HCT116 (cell line): Measurements from ENCODE around the gene TRPC5OS. TPM values are rescaled to one million over a fixed set of nuclear protein-coding genes. Genes with fewer than 3 reads are reported as not detected.

Experiments used
- ATAC-seq: fragments of 200-7000 bp; cut with Tn5 transposase; 2 replicates; pipeline ENCODE4 v1.9.1; 2020; ENCODE audit warnings: mild to moderate bottlenecking, moderate library complexity
- BruUV-seq: library from RNA; stranded (reverse); fragments of 400-500 nt; replicated peaks from 2 replicates; lab custom pipeline; 2021; lab: Mats Ljungman, UMichigan
- CTCF ChIA-PET: fragments of 300-600 bp; sonication (Branson Sonifier 250); formaldehyde crosslinking; loops from one replicate; lab custom pipeline; 2021; ENCODE audit warnings: antibody characterized with exemption; lab: Charles Lee
- POLR2A ChIA-PET: fragments of 300-600, 350-600 bp; sonication (Branson Sonifier 250); formaldehyde crosslinking; loops from one replicate; lab custom pipeline; 2021; ENCODE audit warnings: antibody characterized with exemption; lab: Charles Lee
- RAD21 ChIA-PET, 2 experiments: fragments of 300-600 bp; sonication (Branson Sonifier 250); formaldehyde crosslinking; loops; one replicate each; lab custom pipeline; 2023; ENCODE audit warnings: low total read pairs in 2 of 2; ENCODE audit not compliant: uncharacterized antibody in 2 of 2, unreplicated experiment in 2 of 2, low non-redundant PET in 1 of 2; lab: Charles Lee
- DNase-seq: peaks from one replicate; pipeline ENCODE4 v3.0.0-alpha.2; 2010; ENCODE audit warnings: low read depth, low spot score
- H2AFZ ChIP-seq: fragments of 200-600 bp; shearing (Covaris generic), sonication (generic); 2 replicates; pipeline ENCODE4 v1.6.1; 2017; ENCODE audit warnings: low read depth, mixed run types, mixed read lengths, antibody characterized with exemption, low read length; ENCODE audit not compliant: poor library complexity, severe bottlenecking
- H3K27ac ChIP-seq: 2 replicates; pipeline ENCODE4 v1.5.1; 2012; ENCODE audit warnings: low read depth, low read length
- H3K27me3 ChIP-seq: fragments of 200-600 bp; sonication (generic); 2 replicates; pipeline ENCODE4 v1.6.1; 2016; ENCODE audit warnings: mixed run types, low read length, mixed read lengths; ENCODE audit not compliant: insufficient read depth
- H3K36me3 ChIP-seq, 2 experiments: fragments of 200-500 bp in 1 of 2; fragments of 200-600 bp in 1 of 2; sonication (Bioruptor generic) in 1 of 2; sonication (generic) in 1 of 2; 2 replicates each; pipeline versions ENCODE4 v1.5.1 to v1.6.1; 2014 to 2016; ENCODE audit warnings: low read length in 2 of 2, inconsistent platforms in 1 of 2, mixed read lengths in 1 of 2, mixed run types in 1 of 2; ENCODE audit not compliant: insufficient read depth in 2 of 2, control insufficient read depth in 1 of 2
- H3K4me1 ChIP-seq, 2 experiments: fragments of 200-600 bp in 1 of 2; sonication (generic) in 1 of 2; 2 replicates each; pipeline versions ENCODE4 v1.5.1 to v1.6.1; 2012 to 2017; ENCODE audit warnings: low read length in 2 of 2, inconsistent platforms in 1 of 2, mild to moderate bottlenecking in 1 of 2, mixed read lengths in 1 of 2, mixed run types in 1 of 2, moderate library complexity in 1 of 2; ENCODE audit not compliant: insufficient read depth in 2 of 2, control insufficient read depth in 1 of 2
- H3K4me2 ChIP-seq: fragments of 200-600 bp; sonication (generic); 2 replicates; pipeline ENCODE4 v1.6.1; 2017; ENCODE audit warnings: mixed run types, low read length, mixed read lengths
- H3K4me3 ChIP-seq, 2 experiments: fragments of 200-600 bp in 1 of 2; sonication (generic) in 1 of 2; replicated peaks in 1 of 2; 2 replicates each; pipeline ENCODE4 v1.5.1; 2011 to 2016; ENCODE audit warnings: low read length in 2 of 2, control low read depth in 1 of 2, low read depth in 1 of 2, mild to moderate bottlenecking in 1 of 2, mixed read lengths in 1 of 2, mixed run types in 1 of 2
- H3K79me2 ChIP-seq: fragments of 200-600 bp; sonication (generic); 2 replicates; pipeline ENCODE4 v1.6.1; 2017; ENCODE audit warnings: mild to moderate bottlenecking, mixed run types, low read length, moderate library complexity, mixed read lengths; ENCODE audit not compliant: insufficient read depth
- H3K9ac ChIP-seq: fragments of 200-600 bp; sonication (generic); 2 replicates; pipeline ENCODE4 v1.6.1; 2016; ENCODE audit warnings: low read length, mixed read lengths
- H3K9me2 ChIP-seq: fragments of 200-600 bp; sonication (generic), shearing (Covaris generic); 2 replicates; pipeline ENCODE4 v1.6.1; 2017; ENCODE audit warnings: mixed run types, mild to moderate bottlenecking, moderate library complexity; ENCODE audit not compliant: insufficient read depth
- H3K9me3 ChIP-seq, 2 experiments: fragments of 200-500 bp in 1 of 2; fragments of 200-600 bp in 1 of 2; sonication (Bioruptor generic) in 1 of 2; sonication (generic) in 1 of 2; 2 replicates each; pipeline ENCODE4 v1.6.1; 2014 to 2017; ENCODE audit warnings: low read length in 2 of 2, mixed read lengths in 2 of 2, inconsistent platforms in 1 of 2, low read depth in 1 of 2, mild to moderate bottlenecking in 1 of 2, mixed run types in 1 of 2, moderate library complexity in 1 of 2; ENCODE audit not compliant: control insufficient read depth in 1 of 2, insufficient read depth in 1 of 2
- H4K20me1 ChIP-seq: fragments of 200-600 bp; sonication (generic), shearing (Covaris generic); 2 replicates; pipeline ENCODE4 v1.6.1; 2017; ENCODE audit warnings: mixed run types, mild to moderate bottlenecking, moderate library complexity; ENCODE audit not compliant: insufficient read depth
- CBX3 ChIP-seq: IDR thresholded peaks from 2 replicates; pipeline ENCODE4 v1.6.1; 2012; ENCODE audit warnings: low read depth
- CEBPB ChIP-seq: IDR thresholded peaks from 2 replicates; pipeline ENCODE4 v1.6.1; 2012; ENCODE audit warnings: low read depth
- EGR1 ChIP-seq: IDR thresholded peaks from 2 replicates; pipeline ENCODE4 v1.6.1; 2012; ENCODE audit warnings: low read depth
- EZH2 ChIP-seq: fragments of 200-600 bp; sonication (generic); IDR thresholded peaks from 2 replicates; pipeline ENCODE4 v1.6.1; 2017; ENCODE audit warnings: antibody characterized with exemption, mixed run types
- JUND ChIP-seq: IDR thresholded peaks from 2 replicates; pipeline ENCODE4 v1.6.1; 2012
- POLR2A ChIP-seq: IDR thresholded peaks from 2 replicates; pipeline ENCODE4 v1.7.0; 2011; ENCODE audit warnings: borderline replicate concordance; ENCODE audit not compliant: insufficient read depth, insufficient read length; ENCODE audit errors: extremely low read depth
- SRF ChIP-seq: IDR thresholded peaks from 2 replicates; pipeline ENCODE4 v1.6.1; 2012; ENCODE audit warnings: low read depth
- TCF7L2 ChIP-seq: IDR thresholded peaks from 2 replicates; pipeline ENCODE4 v1.7.0; 2011; ENCODE audit warnings: borderline replicate concordance, inconsistent platforms; ENCODE audit not compliant: insufficient read depth, insufficient read length; ENCODE audit errors: extremely low read depth
- ZBTB33 ChIP-seq: IDR thresholded peaks from 2 replicates; pipeline ENCODE4 v1.6.1; 2011; ENCODE audit warnings: mild to moderate bottlenecking, low read length, moderate library complexity; ENCODE audit not compliant: insufficient replicate concordance; ENCODE audit errors: extremely low read depth
- ZFX ChIP-seq: fragments of 450-650 bp; IDR thresholded peaks from 2 replicates; pipeline ENCODE4 v1.6.1; 2017
- intact Hi-C: fragments of 100-400 bp; cut with micrococcal nuclease; formaldehyde crosslinking; loops from 2 replicates; pipeline ENCODE4 v1.10.0; 2022
- total RNA-seq: library from RNA; stranded (reverse); gene quantifications from one replicate; pipeline ENCODE4 v1.2.1, GENCODE V29; 2021; ENCODE audit not compliant: unreplicated experiment
- TF ChIP-seq, protein P1 (sequence below): IDR thresholded peaks from 2 replicates; pipeline ENCODE4 v1.6.1; 2012

Gene TRPC5OS
- total RNA-seq, 1 experiment from 2014 or later, result 0.07 TPM

DNA sequence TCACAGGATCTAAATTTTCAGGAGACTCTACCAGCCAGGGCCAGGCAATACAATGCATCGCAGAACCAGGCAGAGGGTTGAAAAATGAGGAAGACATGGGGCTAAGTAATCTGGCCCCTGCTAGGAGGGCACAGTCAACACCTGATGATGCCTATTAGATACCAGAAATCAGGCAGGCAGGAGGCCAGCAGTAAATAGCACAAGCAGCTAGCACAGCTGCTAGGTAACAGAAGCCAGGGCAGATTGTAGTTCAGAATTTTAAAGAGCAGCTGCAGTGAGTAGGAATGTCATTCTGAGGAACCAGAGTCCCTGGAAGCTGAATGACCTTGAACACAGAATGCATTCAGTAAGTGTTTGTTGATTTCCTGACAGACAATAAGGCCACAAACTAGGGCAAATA lies 38.8 kb upstream of the TRPC5OS start:
- H3K79me2 ChIP-seq, result no peaks in the 10 kb centered on the region
- no peak for ATAC-seq
- RAD21 ChIA-PET, result no interaction called here

DNA sequence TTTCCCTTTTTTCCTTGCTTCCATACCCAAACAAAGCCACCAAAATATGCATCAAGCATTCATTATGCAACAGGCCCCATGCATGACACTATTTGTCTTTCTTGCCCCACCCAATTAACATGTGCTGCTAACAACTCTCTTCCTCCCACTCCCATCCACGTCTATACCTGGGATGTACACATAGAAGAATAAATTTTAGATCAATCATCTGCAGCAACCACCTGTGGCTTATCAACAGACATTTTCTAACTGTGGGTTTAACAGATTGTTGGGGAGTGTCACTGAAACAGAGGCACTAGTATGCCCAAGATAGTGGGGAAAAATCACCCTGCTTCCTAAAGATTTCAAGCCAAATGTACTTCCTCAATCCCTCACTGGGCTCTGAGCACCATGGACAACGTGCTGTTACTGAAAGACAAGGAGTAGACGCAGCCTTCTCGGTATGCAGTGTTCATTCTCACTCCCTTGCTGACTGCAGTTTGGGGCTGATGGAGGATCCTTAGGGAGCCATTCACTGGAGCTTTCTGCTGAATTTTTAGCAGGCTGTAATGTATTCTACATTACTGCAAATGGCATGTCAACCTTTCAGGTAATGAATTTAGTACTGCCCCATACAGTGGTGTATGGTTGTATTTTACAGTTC lies 28.4 kb upstream of the TRPC5OS start:
- Histone ChIP-seq H3K79me2 (no peaks in the 10 kb centered on the region), H3K9me2 (no peaks in the 10 kb centered on the region), H3K4me1 (no peaks in the 10 kb centered on the region), H3K9me3 (no peaks in the 10 kb centered on the region), H4K20me1 (no peaks in the 10 kb centered on the region), H3K4me3 (no peak overlapping the region), H3K27ac (no peak overlapping the region), H3K27me3 (no peaks in the 10 kb centered on the region), H2AFZ (no peak overlapping the region)
- no TSS peak for BruUV-seq
- CTCF ChIA-PET, result no interaction called here
- intact Hi-C loops, result no loop called here
- TF ChIP-seq TCF7L2, result no peak
- no peak for TF ChIP-seq ZFX
- TF ChIP-seq CBX3, result no peak
- no peak for TF ChIP-seq CEBPB
- TF ChIP-seq POLR2A, result no peak
- TF ChIP-seq EGR1, result no peak
- no peak for TF ChIP-seq JUND
- TF ChIP-seq, protein P1, sequence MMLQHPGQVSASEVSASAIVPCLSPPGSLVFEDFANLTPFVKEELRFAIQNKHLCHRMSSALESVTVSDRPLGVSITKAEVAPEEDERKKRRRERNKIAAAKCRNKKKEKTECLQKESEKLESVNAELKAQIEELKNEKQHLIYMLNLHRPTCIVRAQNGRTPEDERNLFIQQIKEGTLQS, result no peak
- TF ChIP-seq, all 23 proteins: peak for 0
- POLR2A ChIA-PET, result no interaction called here
- no peak for DNase-seq
- no peak overlapping the region for H3K9ac ChIP-seq
- RAD21 ChIA-PET, result no interaction called here
- H3K36me3 ChIP-seq, result no peaks in the 10 kb centered on the region
- no peak for ATAC-seq
- no peak overlapping the region for H3K4me2 ChIP-seq

More for the DNA sequence above, 38.8 kb upstream of the TRPC5OS start:
- Histone ChIP-seq H3K4me2 (no peak overlapping the region), H3K27me3 (no peaks in the 10 kb centered on the region), H3K9me3 (no peaks in the 10 kb centered on the region), H3K4me3 (no peak overlapping the region), H4K20me1 (no peaks in the 10 kb centered on the region), H3K36me3 (no peaks in the 10 kb centered on the region), H3K9ac (no peak overlapping the region), H2AFZ (no peak overlapping the region), H3K27ac (no peak overlapping the region), H3K4me1 (no peaks in the 10 kb centered on the region), H3K9me2 (no peaks in the 10 kb centered on the region)
- ChIA-PET POLR2A (no interaction called here), CTCF (no interaction called here)
- no peak for TF ChIP-seq ZFX
- no peak for TF ChIP-seq EZH2
- no peak for TF ChIP-seq ZBTB33
- TF ChIP-seq POLR2A, result no peak
- no peak for TF ChIP-seq SRF
- TF ChIP-seq TCF7L2, result no peak
- no peak for DNase-seq
- intact Hi-C loops, result no loop called here
- no TSS peak for BruUV-seq
